Nephron progenitor cell (in vitro differentiated cells): ENCODE measurements around the gene HUS1.

ENCODE experiments used
- DNase-seq: peaks from one replicate; pipeline ENCODE4 v3.0.0; 2021
- H3K27ac Mint-ChIP-seq: 2 replicates; pipeline ENCODE4 v1.8.0; 2021; ENCODE audit warnings: mild to moderate bottlenecking, moderate library complexity, mixed read lengths
- H3K27me3 Mint-ChIP-seq: 2 replicates; pipeline ENCODE4 v1.8.0; 2021; ENCODE audit warnings: mild to moderate bottlenecking, low read depth, mixed read lengths; ENCODE audit not compliant: poor library complexity
- H3K36me3 Mint-ChIP-seq: 2 replicates; pipeline ENCODE4 v1.8.0; 2021; ENCODE audit warnings: low read depth, mixed read lengths
- H3K4me1 Mint-ChIP-seq: 2 replicates; pipeline ENCODE4 v1.8.0; 2021; ENCODE audit warnings: mixed read lengths
- H3K4me3 Mint-ChIP-seq: 2 replicates; pipeline ENCODE4 v1.8.0; 2021; ENCODE audit warnings: mild to moderate bottlenecking, moderate library complexity, mixed read lengths
- H3K9me3 Mint-ChIP-seq: 2 replicates; pipeline ENCODE4 v1.8.0; 2021; ENCODE audit warnings: mild to moderate bottlenecking, moderate library complexity, mixed read lengths
- TF ChIP-seq, protein P1 (sequence below): fragments of 200-600 bp; sonication (generic); IDR thresholded peaks from 2 replicates; pipeline ENCODE4 v1.5.0; 2021; ENCODE audit warnings: antibody characterized with exemption

HUS1 gene

DNA sequence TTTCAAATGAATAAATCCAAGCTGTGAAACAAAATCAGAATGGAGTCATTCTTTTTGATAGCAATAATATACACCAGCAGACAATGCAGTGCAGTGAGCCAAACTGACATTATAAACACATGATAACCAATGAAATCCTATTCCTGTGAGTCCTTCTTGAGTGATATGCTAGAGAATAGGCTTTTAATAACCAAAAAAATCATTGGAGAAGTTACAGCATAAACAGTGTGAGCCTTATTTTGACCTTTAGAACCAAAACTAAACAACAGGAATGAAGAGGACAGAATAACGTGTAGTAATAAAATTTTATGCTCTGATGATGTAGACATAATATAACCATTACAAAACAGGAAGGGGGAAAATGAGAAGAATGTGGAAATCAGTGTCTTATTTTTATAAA is 8.7 kb downstream of the HUS1 start:
- DNase-seq, result no peak
- H3K9me3 Mint-ChIP-seq, result no peaks in the 10 kb centered on the region
- peaks cover 23% of the 10 kb centered on the region for H3K4me1 Mint-ChIP-seq
- peak overlapping the region; percentile 64 for H3K27ac Mint-ChIP-seq
- TF ChIP-seq, protein P1, sequence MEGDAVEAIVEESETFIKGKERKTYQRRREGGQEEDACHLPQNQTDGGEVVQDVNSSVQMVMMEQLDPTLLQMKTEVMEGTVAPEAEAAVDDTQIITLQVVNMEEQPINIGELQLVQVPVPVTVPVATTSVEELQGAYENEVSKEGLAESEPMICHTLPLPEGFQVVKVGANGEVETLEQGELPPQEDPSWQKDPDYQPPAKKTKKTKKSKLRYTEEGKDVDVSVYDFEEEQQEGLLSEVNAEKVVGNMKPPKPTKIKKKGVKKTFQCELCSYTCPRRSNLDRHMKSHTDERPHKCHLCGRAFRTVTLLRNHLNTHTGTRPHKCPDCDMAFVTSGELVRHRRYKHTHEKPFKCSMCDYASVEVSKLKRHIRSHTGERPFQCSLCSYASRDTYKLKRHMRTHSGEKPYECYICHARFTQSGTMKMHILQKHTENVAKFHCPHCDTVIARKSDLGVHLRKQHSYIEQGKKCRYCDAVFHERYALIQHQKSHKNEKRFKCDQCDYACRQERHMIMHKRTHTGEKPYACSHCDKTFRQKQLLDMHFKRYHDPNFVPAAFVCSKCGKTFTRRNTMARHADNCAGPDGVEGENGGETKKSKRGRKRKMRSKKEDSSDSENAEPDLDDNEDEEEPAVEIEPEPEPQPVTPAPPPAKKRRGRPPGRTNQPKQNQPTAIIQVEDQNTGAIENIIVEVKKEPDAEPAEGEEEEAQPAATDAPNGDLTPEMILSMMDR, result no peak
- peaks cover 85% of the 10 kb centered on the region for H3K36me3 Mint-ChIP-seq
- peaks cover 7% of the 10 kb centered on the region for H3K27me3 Mint-ChIP-seq
- no peak overlapping the region for H3K4me3 Mint-ChIP-seq

DNA sequence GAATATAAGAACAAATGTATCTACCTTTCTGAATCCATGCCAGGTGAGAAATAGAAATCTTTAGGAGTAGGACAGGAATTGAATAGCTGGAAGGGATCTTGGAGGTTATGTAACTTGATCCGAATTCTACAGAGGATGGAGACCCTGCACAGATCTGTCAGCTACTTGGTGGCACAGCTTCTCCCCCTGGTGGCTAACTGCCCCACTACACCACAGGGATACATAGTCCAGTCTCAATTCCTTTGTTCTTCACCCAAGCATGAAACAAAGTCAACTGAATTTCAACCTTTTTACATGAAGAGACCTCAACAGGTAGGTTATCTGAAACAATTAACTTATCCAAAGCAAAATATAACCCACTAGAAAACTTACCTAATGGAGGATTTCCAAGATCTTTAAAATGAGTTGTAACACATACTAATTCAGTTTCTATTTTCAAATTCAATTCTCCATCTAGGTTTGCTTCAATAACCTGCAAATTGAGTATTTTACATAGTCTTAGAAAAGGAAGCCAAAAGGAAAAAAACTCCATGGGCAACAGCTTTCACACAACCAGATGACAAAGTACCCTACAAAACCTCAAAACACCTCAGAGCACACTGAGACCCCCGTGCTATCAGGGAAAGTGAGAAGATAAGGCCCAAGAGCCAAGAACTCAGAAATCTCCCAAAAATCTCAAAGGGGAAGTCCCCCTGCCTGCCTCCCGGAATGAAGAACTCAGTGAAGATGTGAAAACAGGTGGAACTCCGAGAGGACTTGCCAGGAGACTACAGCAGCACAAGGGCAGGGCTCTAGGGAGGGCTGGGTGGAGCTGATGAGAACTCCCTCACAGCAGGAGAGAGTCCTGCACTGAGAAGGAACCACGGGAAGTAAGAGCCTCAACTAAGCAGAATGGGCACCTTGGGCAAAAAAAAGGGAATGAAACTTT is 10.3 kb downstream of the HUS1 start:
- DNase-seq, result peak; percentile 89
- peaks cover 7% of the 10 kb centered on the region for H3K27me3 Mint-ChIP-seq
- peaks cover 23% of the 10 kb centered on the region for H3K4me1 Mint-ChIP-seq
- H3K4me3 Mint-ChIP-seq, result peak overlapping the region; percentile 10
- H3K27ac Mint-ChIP-seq, result peak overlapping the region; percentile 34
- peaks cover 87% of the 10 kb centered on the region for H3K36me3 Mint-ChIP-seq
- TF ChIP-seq, protein P1, result peak; percentile 90
- no peaks in the 10 kb centered on the region for H3K9me3 Mint-ChIP-seq

DNA sequence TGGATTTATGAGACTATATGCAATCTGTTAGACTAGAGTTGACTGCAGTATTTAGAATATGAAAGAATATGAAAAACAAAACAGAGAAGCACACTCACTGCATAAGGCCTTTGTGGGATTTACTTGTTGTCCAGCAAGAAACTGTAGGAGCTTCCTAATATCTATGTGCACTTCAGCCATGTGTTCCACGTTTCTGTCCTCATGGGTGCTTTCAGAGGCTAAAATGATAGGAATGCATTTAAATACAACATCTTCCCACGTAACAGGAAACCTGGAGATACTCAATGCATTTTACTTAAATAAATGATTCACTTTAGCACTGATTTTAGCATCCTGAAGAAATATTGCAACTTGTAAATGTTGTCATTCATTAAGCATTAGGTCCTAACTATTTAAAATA is 11.7 kb downstream of the HUS1 start:
- no peak overlapping the region for H3K4me3 Mint-ChIP-seq
- no peaks in the 10 kb centered on the region for H3K9me3 Mint-ChIP-seq

DNA sequence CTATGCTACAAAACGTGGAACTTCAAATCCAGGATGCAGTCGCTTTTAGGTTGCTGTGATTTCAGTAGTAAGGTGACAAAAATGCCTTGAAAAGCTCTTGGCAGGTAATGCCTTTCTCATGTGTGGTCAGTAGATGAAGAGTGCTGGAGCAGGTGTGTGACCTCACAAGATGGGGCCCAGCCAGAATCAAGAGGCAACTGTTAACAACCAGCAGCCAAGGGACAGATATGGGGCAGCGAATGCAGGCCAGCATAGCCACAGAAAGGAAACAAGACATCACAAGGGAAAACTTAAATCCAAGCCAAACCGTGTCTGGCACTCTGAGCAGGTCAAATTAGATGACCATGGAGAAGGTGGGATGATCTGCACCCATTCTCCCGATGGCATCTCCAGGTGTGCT is 12.3 kb downstream of the HUS1 start:
- peaks cover 86% of the 10 kb centered on the region for H3K36me3 Mint-ChIP-seq
- H3K4me3 Mint-ChIP-seq, result no peak overlapping the region
- TF ChIP-seq, protein P1, result no peak
- H3K27ac Mint-ChIP-seq, result no peak overlapping the region
- H3K9me3 Mint-ChIP-seq, result no peaks in the 10 kb centered on the region
- H3K4me1 Mint-ChIP-seq, result peaks cover 23% of the 10 kb centered on the region
- peaks cover 7% of the 10 kb centered on the region for H3K27me3 Mint-ChIP-seq
- no peak for DNase-seq

More for the DNA sequence above, 11.7 kb downstream of the HUS1 start:
- peaks cover 7% of the 10 kb centered on the region for H3K27me3 Mint-ChIP-seq
- peaks cover 23% of the 10 kb centered on the region for H3K4me1 Mint-ChIP-seq
- DNase-seq, result no peak
- no peak overlapping the region for H3K27ac Mint-ChIP-seq
- H3K36me3 Mint-ChIP-seq, result peaks cover 86% of the 10 kb centered on the region
- TF ChIP-seq, protein P1, result no peak

DNA sequence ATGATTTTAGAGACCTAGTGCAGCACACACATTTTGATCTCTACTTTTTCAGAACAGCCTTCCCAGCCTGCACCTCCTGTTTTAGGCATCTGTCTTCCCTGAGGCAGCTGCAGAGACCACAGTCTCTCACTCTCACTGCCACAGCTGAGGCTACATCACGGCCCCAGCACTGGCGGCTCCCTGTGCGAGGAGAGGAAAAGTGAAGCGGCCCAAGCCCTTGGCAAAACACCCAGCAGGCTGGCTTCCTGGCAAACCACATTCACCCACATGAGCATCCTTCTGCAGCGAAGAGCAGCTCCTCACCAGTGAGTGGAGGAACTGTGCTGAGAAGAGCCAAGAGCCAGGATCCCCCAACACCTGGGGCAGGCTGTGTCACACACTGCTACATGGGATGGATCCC is 14.0 kb downstream of the HUS1 start:
- H3K36me3 Mint-ChIP-seq, result peaks cover 89% of the 10 kb centered on the region
- no peak overlapping the region for H3K27ac Mint-ChIP-seq
- peaks cover 10% of the 10 kb centered on the region for H3K9me3 Mint-ChIP-seq
- H3K27me3 Mint-ChIP-seq, result peaks cover 3% of the 10 kb centered on the region
- H3K4me3 Mint-ChIP-seq, result no peak overlapping the region
- DNase-seq, result no peak
- TF ChIP-seq, protein P1, result no peak
- H3K4me1 Mint-ChIP-seq, result peaks cover 20% of the 10 kb centered on the region

DNA sequence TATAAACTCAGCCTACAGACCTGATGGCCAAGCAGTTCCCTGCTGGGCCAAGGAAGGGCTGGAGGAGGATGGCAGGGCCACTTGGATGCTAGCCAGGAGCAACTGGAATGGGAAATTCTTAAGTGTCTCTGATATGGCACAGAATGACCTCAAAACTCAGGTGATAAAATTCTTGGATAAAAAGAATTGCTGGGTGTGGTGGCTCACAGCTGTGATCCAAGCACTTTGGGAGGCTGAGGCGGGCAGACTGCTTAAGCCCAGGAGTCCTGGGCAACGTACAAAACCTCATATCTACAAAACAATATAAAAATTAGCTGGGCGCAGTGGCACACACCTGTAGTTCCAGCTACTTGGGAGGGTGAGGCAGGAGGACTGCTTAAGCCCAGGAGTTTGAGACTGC is 17.2 kb downstream of the HUS1 start:
- Mint-ChIP-seq H3K9me3 (peaks cover 24% of the 10 kb centered on the region), H3K36me3 (peaks cover 83% of the 10 kb centered on the region), H3K4me1 (no peaks in the 10 kb centered on the region), H3K4me3 (no peak overlapping the region), H3K27me3 (peaks cover 3% of the 10 kb centered on the region), H3K27ac (no peak overlapping the region)
- TF ChIP-seq, protein P1, result no peak
- no peak for DNase-seq
